Gastroesophageal sphincter (tissue), 3 donors: ENCODE results near the gene SMIM14.

ENCODE experiments used
- POLR2AphosphoS5 ChIP-seq: sonication (generic); formaldehyde crosslinking; IDR thresholded peaks from one replicate; pipeline ENCODE4 v1.6.1; 2017; ENCODE audit warnings: antibody characterized with exemption
- TF ChIP-seq, protein P1 (sequence below), 4 experiments: fragments of 200-600 bp in 2 of 4; fragments of 450-650 bp in 2 of 4; sonication (generic) in 1 of 4; IDR thresholded peaks; one replicate each; pipeline ENCODE4 v1.5.1; 2017 to 2019; ENCODE audit warnings: antibody characterized with exemption in 4 of 4, mild to moderate bottlenecking in 2 of 4, moderate library complexity in 2 of 4

DNA sequence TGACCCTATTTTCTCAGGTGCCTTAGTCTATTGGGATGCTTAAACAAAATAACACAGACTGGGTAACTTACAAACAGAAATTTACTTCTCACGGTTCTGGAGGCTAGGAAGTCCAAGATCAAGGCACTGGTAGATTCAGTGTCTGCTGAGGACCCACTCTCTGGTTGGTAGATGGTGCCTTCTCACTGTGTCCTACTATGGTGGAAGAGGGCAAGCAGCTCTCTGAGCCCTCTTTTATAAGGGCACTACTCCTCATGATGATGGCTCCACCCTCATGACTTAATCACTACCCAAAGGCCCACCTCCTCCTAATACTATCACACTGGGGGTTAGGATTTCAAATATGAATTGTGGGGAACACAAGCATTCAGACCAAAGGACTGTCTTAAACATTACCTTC, 11.8 kb downstream of the SMIM14 start:
- TF ChIP-seq POLR2AphosphoS5, result no peak
- TF ChIP-seq, protein P1, sequence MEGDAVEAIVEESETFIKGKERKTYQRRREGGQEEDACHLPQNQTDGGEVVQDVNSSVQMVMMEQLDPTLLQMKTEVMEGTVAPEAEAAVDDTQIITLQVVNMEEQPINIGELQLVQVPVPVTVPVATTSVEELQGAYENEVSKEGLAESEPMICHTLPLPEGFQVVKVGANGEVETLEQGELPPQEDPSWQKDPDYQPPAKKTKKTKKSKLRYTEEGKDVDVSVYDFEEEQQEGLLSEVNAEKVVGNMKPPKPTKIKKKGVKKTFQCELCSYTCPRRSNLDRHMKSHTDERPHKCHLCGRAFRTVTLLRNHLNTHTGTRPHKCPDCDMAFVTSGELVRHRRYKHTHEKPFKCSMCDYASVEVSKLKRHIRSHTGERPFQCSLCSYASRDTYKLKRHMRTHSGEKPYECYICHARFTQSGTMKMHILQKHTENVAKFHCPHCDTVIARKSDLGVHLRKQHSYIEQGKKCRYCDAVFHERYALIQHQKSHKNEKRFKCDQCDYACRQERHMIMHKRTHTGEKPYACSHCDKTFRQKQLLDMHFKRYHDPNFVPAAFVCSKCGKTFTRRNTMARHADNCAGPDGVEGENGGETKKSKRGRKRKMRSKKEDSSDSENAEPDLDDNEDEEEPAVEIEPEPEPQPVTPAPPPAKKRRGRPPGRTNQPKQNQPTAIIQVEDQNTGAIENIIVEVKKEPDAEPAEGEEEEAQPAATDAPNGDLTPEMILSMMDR (IDR thresholded peaks at IDR 0.05), result no peak
